ENCODE data around the gene HP1BP3. TPM values are rescaled to one million over a fixed set of nuclear protein-coding genes. Genes with fewer than 3 reads are reported as not detected.

Gene HP1BP3
- total RNA-seq = 267 TPM

- Histone ChIP-seq H3K36me3 (no peaks in the 10 kb centered on the region), H3K4me1 (peaks cover 41% of the 10 kb centered on the region), H3K4me3 (peak within 1 kb of the TSS; percentile 80), H3K9me3 (no peaks in the 10 kb centered on the region), H3K27me3 (no peaks in the 10 kb centered on the region), H3K27ac (peak within 1 kb of the TSS; percentile 98)
- no peak for TF ChIP-seq POLR2AphosphoS5 (IDR thresholded peaks at IDR 0.05; ENCODE audit: insufficient read depth in 1 of 2, low read depth in 1 of 2)
- no peak for TF ChIP-seq CTCF (IDR thresholded peaks at IDR 0.05)
- TF ChIP-seq POLR2A (IDR thresholded peaks at IDR 0.05) = peak in 1 of 2 donors; percentile 31
- DNase-seq (ENCODE audit: extremely low spot score in 2 of 2) = no peak
- intact Hi-C loops (cut with DNase I) = loop anchor here (5.0 kb wide), 1 partner anchor 1845 kb away; no protein-coding TSS in a partner anchor
Observed at GRCh38 chr1:20787029-20787839, at the start of gene HP1BP3. Gene HP1BP3 (minus strand): TSS chr1:20787307. CDS start chr1:20780440, 6,867 bp downstream.

- no peak overlapping the region for H3K27ac ChIP-seq
- no peak for DNase-seq (ENCODE audit: extremely low spot score in 2 of 2)
- intact Hi-C loops (cut with DNase I) = no loop called here
- no peak overlapping the region for H3K4me3 ChIP-seq
- H3K9me3 ChIP-seq = no peaks in the 10 kb centered on the region
- no peaks in the 10 kb centered on the region for H3K27me3 ChIP-seq
- TF ChIP-seq CTCF (IDR thresholded peaks at IDR 0.05) = no peak
- TF ChIP-seq POLR2AphosphoS5 (IDR thresholded peaks at IDR 0.05; ENCODE audit: insufficient read depth in 1 of 2, low read depth in 1 of 2) = no peak
- no peak for TF ChIP-seq POLR2A (IDR thresholded peaks at IDR 0.05)
- peaks cover 0 to 12% of the 10 kb centered on the region in 2 donors for H3K36me3 ChIP-seq
- peaks cover 5% of the 10 kb centered on the region for H3K4me1 ChIP-seq
Observed at GRCh38 chr1:20836230-20836629, 49.1 kb upstream of the HP1BP3 start.

GRCh38 chr1:20834780-20835179, 47.7 kb upstream of the HP1BP3 start:
- Histone ChIP-seq H3K4me3 (no peak overlapping the region), H3K9me3 (no peaks in the 10 kb centered on the region), H3K36me3 (peaks cover 0 to 6% of the 10 kb centered on the region in 2 donors), H3K27me3 (no peaks in the 10 kb centered on the region), H3K4me1 (peaks cover 5% of the 10 kb centered on the region), H3K27ac (no peak overlapping the region)
- no peak for DNase-seq (ENCODE audit: extremely low spot score in 2 of 2)
- intact Hi-C loops (cut with DNase I) = no loop called here
- TF ChIP-seq CTCF (IDR thresholded peaks at IDR 0.05) (no peak), POLR2AphosphoS5 (IDR thresholded peaks at IDR 0.05; ENCODE audit: insufficient read depth in 1 of 2, low read depth in 1 of 2) (no peak), POLR2A (IDR thresholded peaks at IDR 0.05) (no peak)

GRCh38 chr1:20834192-20834591, 47.1 kb upstream of the HP1BP3 start:
- DNase-seq (ENCODE audit: extremely low spot score in 2 of 2) = no peak
- no peak for TF ChIP-seq CTCF (IDR thresholded peaks at IDR 0.05)
- no peak for TF ChIP-seq POLR2A (IDR thresholded peaks at IDR 0.05)
- TF ChIP-seq POLR2AphosphoS5 (IDR thresholded peaks at IDR 0.05; ENCODE audit: insufficient read depth in 1 of 2, low read depth in 1 of 2) = no peak
- H3K27me3 ChIP-seq = no peaks in the 10 kb centered on the region
- no peaks in the 10 kb centered on the region for H3K36me3 ChIP-seq
- intact Hi-C loops (cut with DNase I) = no loop called here
- H3K27ac ChIP-seq = no peak overlapping the region
- H3K4me1 ChIP-seq = peaks cover 5% of the 10 kb centered on the region
- no peak overlapping the region for H3K4me3 ChIP-seq
- no peaks in the 10 kb centered on the region for H3K9me3 ChIP-seq

- DNase-seq (ENCODE audit: extremely low spot score in 2 of 2) = no peak
- no peak overlapping the region for H3K4me3 ChIP-seq
- no peak overlapping the region for H3K27ac ChIP-seq
- H3K9me3 ChIP-seq = no peaks in the 10 kb centered on the region
- H3K4me1 ChIP-seq = peaks cover 5% of the 10 kb centered on the region
- intact Hi-C loops (cut with DNase I) = no loop called here
- no peak for TF ChIP-seq POLR2A (IDR thresholded peaks at IDR 0.05)
- no peak for TF ChIP-seq POLR2AphosphoS5 (IDR thresholded peaks at IDR 0.05; ENCODE audit: insufficient read depth in 1 of 2, low read depth in 1 of 2)
- TF ChIP-seq CTCF (IDR thresholded peaks at IDR 0.05) = no peak
- peaks cover 0 to 13% of the 10 kb centered on the region in 2 donors for H3K36me3 ChIP-seq
- no peaks in the 10 kb centered on the region for H3K27me3 ChIP-seq
Observed at GRCh38 chr1:20830378-20830777, 43.3 kb upstream of the HP1BP3 start.
